B cell (primary cell): ENCODE data around the gene ENG. TPM values are rescaled to one million over a fixed set of nuclear protein-coding genes. Genes with fewer than 3 reads are reported as not detected.

Experiments used
- ATAC-seq: fragments of 200-7000 bp; cut with Tn5 transposase; one replicate; pipeline ENCODE4 v1.10.0; 2021; ENCODE audit warnings: low read depth, mild to moderate bottlenecking, moderate number of reproducible peaks, moderate library complexity
- CTCF ChIA-PET: fragments of 350-600 bp; sonication (Branson Sonifier 250); formaldehyde crosslinking; loops from one replicate; lab custom pipeline; 2021; ENCODE audit warnings: antibody characterized with exemption, inconsistent platforms; lab: Charles Lee
- POLR2A ChIA-PET: fragments of 350-600 bp; sonication (Branson Sonifier 250); formaldehyde crosslinking; loops from one replicate; lab custom pipeline; 2021; ENCODE audit warnings: antibody characterized with exemption; lab: Charles Lee
- DNase-seq: peaks from one replicate; pipeline ENCODE4 v3.0.0; 2013
- H2AFZ ChIP-seq: 2 replicates; pipeline ENCODE4 v1.6.1; 2012; ENCODE audit warnings: mild to moderate bottlenecking, low read depth, low read length; ENCODE audit not compliant: insufficient read depth, poor library complexity, severe bottlenecking
- H3K27ac ChIP-seq, 2 donors: 1 replicate in 1 of 2; 2 replicates in 1 of 2; pipeline ENCODE4 v1.5.1; 2012 to 2013; ENCODE audit warnings: low read length in 2 of 2, mild to moderate bottlenecking in 2 of 2, moderate library complexity in 1 of 2
- H3K27me3 ChIP-seq, 4 experiments: fragments of 200-600 bp in 1 of 4; sonication (generic) in 1 of 4; replicated peaks in 1 of 4; 1 replicate in 2 of 4; 2 replicates in 2 of 4; pipeline versions ENCODE4 v1.6.1 to v1.7.0; 2013 to 2016; ENCODE audit warnings: low read length in 3 of 4, mild to moderate bottlenecking in 2 of 4, mixed read lengths in 1 of 4, moderate library complexity in 1 of 4; ENCODE audit not compliant: insufficient read depth in 4 of 4, control insufficient read depth in 3 of 4; ENCODE audit errors: control extremely low read depth in 1 of 4
- H3K36me3 ChIP-seq, 2 experiments: replicated peaks in 1 of 2; 1 replicate in 1 of 2; 2 replicates in 1 of 2; pipeline versions ENCODE4 v1.6.1 to v1.7.1; 2013; ENCODE audit warnings: low read length in 1 of 2; ENCODE audit not compliant: insufficient read depth in 2 of 2, control insufficient read depth in 1 of 2; ENCODE audit errors: control extremely low read depth in 1 of 2, extremely low read depth in 1 of 2
- H3K4me1 ChIP-seq, 2 donors: fragments of 200-600 bp in 1 of 2; sonication (generic) in 1 of 2; 1 replicate in 1 of 2; 2 replicates in 1 of 2; pipeline versions ENCODE4 v1.5.1 to v1.6.1; 2013 to 2017; ENCODE audit warnings: low read length in 2 of 2; ENCODE audit not compliant: control insufficient read depth in 2 of 2, insufficient read depth in 2 of 2
- H3K4me2 ChIP-seq: replicated peaks from 2 replicates; pipeline ENCODE3; 2012; ENCODE audit warnings: mild to moderate bottlenecking, low read depth, low read length; ENCODE audit not compliant: poor library complexity, severe bottlenecking
- H3K4me3 ChIP-seq, 5 experiments: fragments of 200-600 bp in 1 of 5; sonication (generic) in 1 of 5; 1 replicate in 3 of 5; 2 replicates in 2 of 5; pipeline versions ENCODE4 v1.5.1 to v1.7.0; 2011 to 2016; ENCODE audit warnings: low read length in 4 of 5, mild to moderate bottlenecking in 4 of 5, low read depth in 2 of 5, control low read depth in 1 of 5, moderate library complexity in 1 of 5; ENCODE audit not compliant: insufficient read depth in 1 of 5; ENCODE audit errors: control extremely low read depth in 1 of 5, extremely low read depth in 1 of 5
- H3K79me2 ChIP-seq: fragments of 200-600 bp; sonication (generic); one replicate; pipeline ENCODE4 v1.6.0; 2016; ENCODE audit warnings: low read length; ENCODE audit not compliant: control insufficient read depth, insufficient read depth
- H3K9ac ChIP-seq: fragments of 200-600 bp; sonication (generic); 2 replicates; pipeline ENCODE4 v1.6.1; 2017; ENCODE audit warnings: mild to moderate bottlenecking, low read length, moderate library complexity
- H3K9me3 ChIP-seq, 3 donors: one replicate each; pipeline versions ENCODE4 v1.6.1 to v1.7.1; 2013; ENCODE audit warnings: low read length in 2 of 3; ENCODE audit not compliant: control insufficient read depth in 2 of 3, insufficient read depth in 1 of 3; ENCODE audit errors: control extremely low read depth in 1 of 3
- H4K20me1 ChIP-seq: 2 replicates; pipeline ENCODE4 v1.6.0; 2012; ENCODE audit warnings: mild to moderate bottlenecking, low read length; ENCODE audit not compliant: insufficient read depth, control insufficient read depth, poor library complexity, severe bottlenecking
- H3K27ac Mint-ChIP-seq: one replicate; pipeline ENCODE4 v1.8.0; 2021; ENCODE audit warnings: mixed read lengths
- H3K27me3 Mint-ChIP-seq: one replicate; pipeline ENCODE4 v1.8.0; 2021; ENCODE audit warnings: mixed read lengths
- H3K4me1 Mint-ChIP-seq: one replicate; pipeline ENCODE4 v1.8.0; 2021; ENCODE audit warnings: mixed read lengths
- H3K4me3 Mint-ChIP-seq: one replicate; pipeline ENCODE4 v1.8.0; 2021; ENCODE audit warnings: mixed read lengths
- H3K9me3 Mint-ChIP-seq: one replicate; pipeline ENCODE4 v1.8.0; 2022; ENCODE audit warnings: mixed read lengths; ENCODE audit not compliant: insufficient read depth
- CTCF ChIP-seq: fragments of 200-600 bp; IDR thresholded peaks from one replicate; pipeline ENCODE4 v1.8.0; 2022; ENCODE audit warnings: antibody characterized with exemption, mild to moderate bottlenecking
- EZH2 ChIP-seq: IDR thresholded peaks from 2 replicates; pipeline ENCODE4 v1.6.1; 2012; ENCODE audit warnings: borderline replicate concordance, low read depth, mild to moderate bottlenecking, moderate library complexity, low read length; ENCODE audit not compliant: insufficient read depth, poor library complexity, severe bottlenecking
- WGBS: methylation state at CpG from one replicate; pipeline ENCODE4 v1.1.5; 2013; ENCODE audit warnings: missing lambda C conversion rate; ENCODE audit not compliant: insufficient coverage; 5-methylcytosine and 5-hydroxymethylcytosine counted together
- intact Hi-C: fragments of 100-400 bp; cut with micrococcal nuclease; formaldehyde crosslinking; loops from one replicate; pipeline ENCODE4 v1.10.0; 2022
- polyA plus RNA-seq: library from polyadenylated mRNA; depleted of rRNA; stranded (reverse); fragments of >200 nt; gene quantifications from 2 replicates; pipeline ENCODE4 v1.2.3, GENCODE V29; 2012
- total RNA-seq, 2 donors: library from RNA; stranded (reverse); fragments of 120-200 nt in 1 of 2; gene quantifications; 1 replicate in 1 of 2; 2 replicates in 1 of 2; pipeline versions ENCODE4 v1.2.3 to v1.2.4, GENCODE V29; 2013 to 2022

The ENG gene
- total and polyA plus RNA-seq, 2 donors (not counting 1 experiment from before 2014, with no cell fraction given): 5.4 to 12.6 TPM

GRCh38 chr9:127873223-127873691 is 18.8 kb upstream of the ENG start:
- 87% methylated on average over 18 of the region's 19 CpGs for WGBS
- intact Hi-C loops: no loop called here
- H3K4me3 ChIP-seq: no peak overlapping the region

More at GRCh38 chr9:127873223-127873691, 18.8 kb upstream of the ENG start:
- ChIA-PET POLR2A (no interaction called here), CTCF (interaction anchor here (0.6 to 13.7 kb wide), 4 partner anchors 10 to 385 kb away, joined by 3 to 237 read pairs (median 56); partner anchors contain the start of genes ST6GALNAC4 and TOR2A)
- Mint-ChIP-seq H3K4me1 (peaks cover 12% of the 10 kb centered on the region), H3K4me3 (no peak overlapping the region), H3K27ac (no peak overlapping the region), H3K27me3 (no peaks in the 10 kb centered on the region), H3K9me3 (no peaks in the 10 kb centered on the region)
- H3K4me1 ChIP-seq: peaks cover 14 to 20% of the 10 kb centered on the region in 2 donors
- H4K20me1 ChIP-seq: no peaks in the 10 kb centered on the region
- H3K27ac ChIP-seq: no peak overlapping the region
- no peak for DNase-seq
- H3K4me2 ChIP-seq: no peak overlapping the region
- TF ChIP-seq CTCF (no peak), EZH2 (no peak)
- H3K79me2 ChIP-seq: peaks cover 4% of the 10 kb centered on the region
- no peak for ATAC-seq
- no peak overlapping the region for H3K9ac ChIP-seq
- H3K27me3 ChIP-seq: peaks cover 0 to 12% (median 3%) of the 10 kb centered on the region in 4 experiments
- H2AFZ ChIP-seq: no peak overlapping the region
- H3K36me3 ChIP-seq: no peaks in the 10 kb centered on the region
- H3K9me3 ChIP-seq: no peaks in the 10 kb centered on the region
